ENCODE measurements around the gene PTGER1.

DNA sequence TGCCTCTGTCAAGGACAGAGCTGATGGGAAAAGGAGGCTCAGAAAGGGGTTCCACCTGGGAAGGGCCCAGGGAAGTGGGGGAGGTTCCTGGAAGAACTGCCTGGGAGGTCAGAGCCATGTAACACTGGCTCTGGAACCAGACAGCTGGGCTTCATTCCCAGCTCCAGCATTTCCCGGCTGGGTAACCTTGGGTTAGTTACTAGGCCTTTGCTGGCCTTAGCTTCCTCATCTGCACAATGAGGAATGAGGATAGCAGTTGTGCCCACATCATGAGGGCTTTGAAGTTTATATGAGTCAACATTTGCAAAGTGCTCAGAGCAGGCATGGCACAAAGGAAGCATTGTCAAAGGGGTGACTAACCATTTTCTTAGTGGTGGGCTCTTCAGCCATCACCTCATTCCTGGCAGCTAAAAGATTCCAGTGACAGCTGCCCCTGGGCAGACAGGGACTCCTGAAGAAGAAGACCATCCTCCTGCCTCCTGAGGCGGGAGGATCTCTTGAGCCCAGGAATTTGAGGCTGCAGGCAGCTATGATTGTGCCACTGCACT lies 44.8 kb upstream of the PTGER1 start:
- TF ChIP-seq POLR2A (IDR thresholded peaks at IDR 0.05; ENCODE audit: low read length) (no peak), GATA1 (IDR thresholded peaks at IDR 0.05; ENCODE audit: low read depth, low read length) (no peak)
